GM10266 (cell line): ENCODE results near the gene BTBD17.

Source experiments
- DNase-seq: peaks from one replicate; pipeline ENCODE4 v3.0.0; 2012; ENCODE audit errors: extremely low spot score
- TF ChIP-seq, protein P1 (sequence below): IDR thresholded peaks from 2 replicates; pipeline ENCODE4 v1.5.1; 2012; ENCODE audit warnings: mild to moderate bottlenecking, low read depth; ENCODE audit not compliant: control insufficient read depth, insufficient read depth; ENCODE audit errors: missing control alignments

BTBD17 gene

DNA sequence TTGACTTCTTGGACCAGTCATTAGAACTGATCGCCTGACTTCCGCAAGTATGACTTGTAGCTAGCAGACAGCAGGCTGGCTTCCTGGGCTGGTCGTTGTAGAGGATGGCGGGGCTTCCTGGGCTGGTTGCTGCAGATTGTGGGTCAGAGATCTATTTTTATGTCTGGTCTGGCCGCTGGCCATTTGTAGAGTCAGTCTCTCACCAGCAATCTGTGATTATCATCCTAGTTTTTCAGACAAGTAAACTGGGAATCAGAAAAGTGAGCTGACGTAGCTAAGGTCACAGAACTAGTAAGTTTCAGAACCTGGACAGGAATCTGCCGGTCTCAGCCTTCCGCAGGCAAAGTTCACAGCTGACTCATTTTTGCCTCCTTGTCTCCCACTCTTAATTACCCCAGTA is 24.7 kb upstream of the BTBD17 start:
- DNase-seq = no peak
- TF ChIP-seq, protein P1, sequence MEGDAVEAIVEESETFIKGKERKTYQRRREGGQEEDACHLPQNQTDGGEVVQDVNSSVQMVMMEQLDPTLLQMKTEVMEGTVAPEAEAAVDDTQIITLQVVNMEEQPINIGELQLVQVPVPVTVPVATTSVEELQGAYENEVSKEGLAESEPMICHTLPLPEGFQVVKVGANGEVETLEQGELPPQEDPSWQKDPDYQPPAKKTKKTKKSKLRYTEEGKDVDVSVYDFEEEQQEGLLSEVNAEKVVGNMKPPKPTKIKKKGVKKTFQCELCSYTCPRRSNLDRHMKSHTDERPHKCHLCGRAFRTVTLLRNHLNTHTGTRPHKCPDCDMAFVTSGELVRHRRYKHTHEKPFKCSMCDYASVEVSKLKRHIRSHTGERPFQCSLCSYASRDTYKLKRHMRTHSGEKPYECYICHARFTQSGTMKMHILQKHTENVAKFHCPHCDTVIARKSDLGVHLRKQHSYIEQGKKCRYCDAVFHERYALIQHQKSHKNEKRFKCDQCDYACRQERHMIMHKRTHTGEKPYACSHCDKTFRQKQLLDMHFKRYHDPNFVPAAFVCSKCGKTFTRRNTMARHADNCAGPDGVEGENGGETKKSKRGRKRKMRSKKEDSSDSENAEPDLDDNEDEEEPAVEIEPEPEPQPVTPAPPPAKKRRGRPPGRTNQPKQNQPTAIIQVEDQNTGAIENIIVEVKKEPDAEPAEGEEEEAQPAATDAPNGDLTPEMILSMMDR = no peak

DNA sequence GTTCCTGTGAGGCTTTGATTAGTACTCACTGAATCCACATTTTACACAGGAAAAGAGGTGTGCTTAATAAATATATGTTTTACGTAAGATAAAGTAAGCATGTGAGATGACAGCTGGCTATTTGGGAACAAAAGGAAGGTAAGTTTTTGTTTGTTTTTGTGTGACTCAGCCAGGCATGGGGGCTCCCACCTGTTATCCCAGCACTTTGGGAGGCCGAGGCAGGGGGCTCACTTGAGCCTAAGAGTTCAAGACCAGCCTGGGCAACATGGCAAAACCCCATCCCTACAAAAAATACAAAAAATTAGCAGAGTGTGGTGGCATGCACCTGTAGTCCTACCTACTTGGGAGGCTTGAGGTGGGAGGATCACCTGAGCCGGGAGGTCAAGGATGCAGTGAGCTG is 23.5 kb upstream of the BTBD17 start:
- TF ChIP-seq, protein P1 = no peak
- no peak for DNase-seq

DNA sequence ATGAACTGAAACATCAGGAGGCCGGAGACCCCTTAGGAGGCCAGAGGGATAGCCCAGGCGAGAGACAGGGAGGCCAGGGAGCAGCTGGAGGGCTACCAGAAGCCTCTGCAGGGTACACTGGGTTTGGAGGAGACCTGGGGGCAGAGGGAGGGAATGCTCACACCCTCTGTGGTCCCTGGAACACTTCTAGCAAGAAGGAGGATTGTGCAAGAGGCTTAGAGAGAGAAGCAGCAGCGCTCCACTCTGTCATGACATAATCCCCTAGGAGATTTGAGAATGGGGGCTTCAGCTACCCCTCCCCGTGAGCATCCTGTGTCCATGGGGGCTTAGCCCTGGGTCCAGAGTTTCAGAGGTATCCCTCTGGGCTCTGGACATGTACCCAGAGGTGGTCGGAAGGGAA is 21.5 kb upstream of the BTBD17 start:
- DNase-seq = no peak
- TF ChIP-seq, protein P1 = no peak

GRCh38 chr17:74380959-74381808 is 19.5 kb upstream of the BTBD17 start:
- TF ChIP-seq, protein P1 = no peak
- DNase-seq = no peak

GRCh38 chr17:74380086-74380958 is 18.7 kb upstream of the BTBD17 start:
- TF ChIP-seq, protein P1 = no peak
- DNase-seq = no peak

GRCh38 chr17:74379495-74380085 is 17.9 kb upstream of the BTBD17 start:
- DNase-seq = peak; percentile 88
- TF ChIP-seq, protein P1 = peak; percentile 96
